Activated T-helper 2 cell treated with anti-CD3 and anti-CD28 coated beads, Interferon-gamma antibody, Interleukin-2, Interleukin-4, amounts not matched to agents 10 μg/mL and 5 μg/mL and 100 μg/mL, durations not matched to agents 14 hours and 24 hours and 36 hours (primary cell): ENCODE results near the gene ITGB2. TPM values are rescaled to one million over a fixed set of nuclear protein-coding genes. Genes with fewer than 3 reads are reported as not detected.
"Not testable (repeated sequence)": the region's sequence is repeated elsewhere in the genome, so short reads cannot be mapped to it uniquely, and the experiment has no call there.

Experiments
- DNase-seq: peaks from one replicate; pipeline ENCODE4 v3.0.0; 2021; ENCODE audit warnings: low spot score
- H3K27ac Mint-ChIP-seq: one replicate; pipeline ENCODE4 v1.8.0; 2021; ENCODE audit warnings: mixed read lengths
- H3K27me3 Mint-ChIP-seq: one replicate; pipeline ENCODE4 v1.8.0; 2021; ENCODE audit warnings: low read depth, mixed read lengths
- H3K36me3 Mint-ChIP-seq: one replicate; pipeline ENCODE4 v1.8.0; 2021; ENCODE audit warnings: low read depth, mixed read lengths
- H3K4me1 Mint-ChIP-seq: one replicate; pipeline ENCODE4 v1.8.0; 2021; ENCODE audit warnings: low read depth, mixed read lengths
- H3K4me3 Mint-ChIP-seq: one replicate; pipeline ENCODE4 v1.8.0; 2021; ENCODE audit warnings: low read depth, mild to moderate bottlenecking, moderate library complexity, mixed read lengths
- H3K9me3 Mint-ChIP-seq: one replicate; pipeline ENCODE4 v1.8.0; 2021; ENCODE audit warnings: mixed read lengths
- intact Hi-C: fragments of 100-400 bp; cut with micrococcal nuclease; formaldehyde crosslinking; loops from one replicate; pipeline ENCODE4 v1.15.1; 2023
- total RNA-seq: library from RNA; stranded (reverse); gene quantifications from 2 replicates; pipeline ENCODE4 v1.2.3, GENCODE V29; 2022

ITGB2 gene
- total RNA-seq, 1 donor from 2014 or later: 210 TPM

DNA sequence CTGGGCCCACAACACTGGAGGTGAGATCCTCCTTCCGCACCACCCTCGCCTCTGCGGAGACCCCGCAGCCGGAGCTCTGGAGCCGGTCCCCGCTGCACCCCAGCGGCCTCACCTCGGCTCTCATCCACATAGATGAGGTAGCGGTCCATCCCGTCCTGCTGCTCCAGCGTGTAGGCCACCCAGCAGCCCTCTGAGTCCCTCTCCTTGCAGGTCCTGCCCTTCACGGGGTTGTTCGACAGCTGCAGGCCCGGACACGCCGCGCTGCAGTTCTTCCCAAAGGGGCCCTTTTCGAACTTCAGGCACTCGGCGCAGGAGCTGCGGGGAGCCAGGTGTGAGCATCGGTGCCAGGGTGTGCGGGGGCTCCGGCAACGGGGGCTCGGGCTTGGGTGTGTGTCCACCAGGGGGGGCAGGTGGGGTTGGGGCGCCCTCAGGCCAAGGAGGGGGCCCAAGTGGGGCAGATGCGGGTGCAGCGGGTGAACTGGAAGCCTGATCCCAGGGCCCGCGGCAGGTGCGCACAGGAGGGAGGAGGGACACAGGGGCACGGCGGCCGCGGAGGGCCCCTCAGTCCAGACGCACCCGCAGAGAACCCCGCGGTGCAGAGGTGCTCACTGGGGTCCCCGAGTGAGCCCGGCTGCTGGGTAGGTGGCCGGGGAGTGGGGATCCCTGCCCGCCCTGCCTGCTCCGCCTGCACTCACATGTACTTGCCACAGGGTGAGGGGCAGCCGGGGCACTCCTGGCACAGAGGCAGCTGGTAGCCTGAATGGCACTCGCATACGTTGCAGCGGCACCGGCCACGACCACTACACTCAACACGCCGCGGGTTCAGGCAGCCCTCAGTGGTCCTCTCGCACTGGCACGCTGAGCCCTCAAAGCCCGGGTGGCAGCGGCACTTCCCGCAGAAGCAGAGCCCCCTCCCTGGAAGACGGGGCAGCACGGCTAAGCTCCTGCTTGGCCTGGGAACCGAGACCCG, 31.8 kb downstream of the ITGB2 start:
- Mint-ChIP-seq H3K27ac (no peak overlapping the region), H3K4me3 (no peak overlapping the region), H3K27me3 (no peaks in the 10 kb centered on the region), H3K9me3 (no peaks in the 10 kb centered on the region), H3K4me1 (peaks cover 5% of the 10 kb centered on the region), H3K36me3 (peaks cover 43% of the 10 kb centered on the region)
- no peak for DNase-seq
- intact Hi-C loops: no loop called here

GRCh38 chr21:44887807-44888580, 32.7 kb downstream of the ITGB2 start:
- Mint-ChIP-seq H3K27me3 (no peaks in the 10 kb centered on the region), H3K36me3 (peaks cover 39% of the 10 kb centered on the region), H3K27ac (no peak overlapping the region), H3K4me3 (no peak overlapping the region), H3K4me1 (peaks cover 5% of the 10 kb centered on the region), H3K9me3 (no peaks in the 10 kb centered on the region)
- intact Hi-C loops: no loop called here
- no peak for DNase-seq

GRCh38 chr21:44887126-44887806, 33.4 kb downstream of the ITGB2 start:
- Mint-ChIP-seq H3K9me3 (no peaks in the 10 kb centered on the region), H3K4me1 (no peaks in the 10 kb centered on the region), H3K36me3 (peaks cover 35% of the 10 kb centered on the region), H3K27me3 (no peaks in the 10 kb centered on the region), H3K27ac (no peak overlapping the region), H3K4me3 (no peak overlapping the region)
- no peak for DNase-seq
- intact Hi-C loops: no loop called here

- Mint-ChIP-seq H3K4me1 (peaks cover 7% of the 10 kb centered on the region), H3K9me3 (no peaks in the 10 kb centered on the region), H3K4me3 (no peak overlapping the region), H3K27me3 (no peaks in the 10 kb centered on the region), H3K36me3 (peaks cover 32% of the 10 kb centered on the region), H3K27ac (no peak overlapping the region)
- no peak for DNase-seq
- intact Hi-C loops: no loop called here
Observed at GRCh38 chr21:44886113-44887075, 34.3 kb downstream of the ITGB2 start.

- Mint-ChIP-seq H3K27me3 (no peaks in the 10 kb centered on the region), H3K27ac (no peak overlapping the region), H3K4me3 (no peak overlapping the region), H3K4me1 (peaks cover 15% of the 10 kb centered on the region), H3K36me3 (peaks cover 29% of the 10 kb centered on the region), H3K9me3 (no peaks in the 10 kb centered on the region)
- intact Hi-C loops: no loop called here
- no peak for DNase-seq
Observed at GRCh38 chr21:44885615-44886014, 35.1 kb downstream of the ITGB2 start.

DNA sequence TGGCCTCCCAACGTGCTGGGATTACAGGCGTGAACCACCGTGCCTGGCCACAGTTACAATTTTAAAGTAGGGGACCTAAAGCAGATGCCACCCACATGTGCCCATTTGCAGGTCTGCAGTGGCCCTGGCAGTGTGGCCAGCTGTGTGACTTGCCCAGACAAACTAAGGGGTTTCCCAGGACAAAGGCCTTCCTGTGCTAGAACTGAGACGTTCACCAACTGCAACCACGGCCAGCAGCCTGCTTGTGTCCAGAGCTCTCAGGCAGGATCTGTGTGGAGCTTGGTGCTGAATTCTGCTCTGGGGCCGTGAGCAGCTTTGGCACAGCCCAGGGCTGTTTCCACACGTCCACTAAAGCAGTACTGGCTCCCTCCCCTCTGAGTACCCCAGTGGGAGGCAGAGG, 36.6 kb downstream of the ITGB2 start:
- DNase-seq: no peak
- H3K27ac Mint-ChIP-seq: no peak overlapping the region
- peaks cover 19% of the 10 kb centered on the region for H3K4me1 Mint-ChIP-seq
- H3K27me3 Mint-ChIP-seq: no peaks in the 10 kb centered on the region
- H3K4me3 Mint-ChIP-seq: no peak overlapping the region
- H3K36me3 Mint-ChIP-seq: peaks cover 21% of the 10 kb centered on the region
- H3K9me3 Mint-ChIP-seq: no peaks in the 10 kb centered on the region
- intact Hi-C loops: no loop called here

DNA sequence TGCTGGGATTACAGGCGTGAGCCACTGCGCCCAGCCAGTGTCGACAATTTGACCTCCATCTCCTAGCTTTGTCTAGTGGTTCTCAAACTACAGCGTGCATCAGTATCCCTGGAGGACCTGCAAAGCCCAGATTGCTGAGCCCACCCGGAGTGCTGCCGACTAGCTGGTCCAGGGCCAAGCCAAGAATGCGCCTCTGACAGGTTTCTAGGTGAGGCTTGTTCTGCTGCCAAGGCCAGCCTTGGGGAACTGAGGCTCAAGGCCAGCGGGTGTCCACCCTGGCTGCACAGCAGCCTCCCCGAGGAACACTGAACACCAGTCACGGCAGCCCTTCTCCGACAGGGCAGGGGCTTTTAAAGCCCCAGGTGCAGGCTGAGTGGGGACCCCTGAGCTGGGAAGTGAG, 37.4 kb downstream of the ITGB2 start:
- H3K4me3 Mint-ChIP-seq: no peak overlapping the region
- H3K27ac Mint-ChIP-seq: no peak overlapping the region
- peaks cover 21% of the 10 kb centered on the region for H3K36me3 Mint-ChIP-seq
- intact Hi-C loops: no loop called here
- DNase-seq: no peak
- H3K27me3 Mint-ChIP-seq: no peaks in the 10 kb centered on the region
- H3K4me1 Mint-ChIP-seq: peaks cover 19% of the 10 kb centered on the region
- no peaks in the 10 kb centered on the region for H3K9me3 Mint-ChIP-seq

DNA sequence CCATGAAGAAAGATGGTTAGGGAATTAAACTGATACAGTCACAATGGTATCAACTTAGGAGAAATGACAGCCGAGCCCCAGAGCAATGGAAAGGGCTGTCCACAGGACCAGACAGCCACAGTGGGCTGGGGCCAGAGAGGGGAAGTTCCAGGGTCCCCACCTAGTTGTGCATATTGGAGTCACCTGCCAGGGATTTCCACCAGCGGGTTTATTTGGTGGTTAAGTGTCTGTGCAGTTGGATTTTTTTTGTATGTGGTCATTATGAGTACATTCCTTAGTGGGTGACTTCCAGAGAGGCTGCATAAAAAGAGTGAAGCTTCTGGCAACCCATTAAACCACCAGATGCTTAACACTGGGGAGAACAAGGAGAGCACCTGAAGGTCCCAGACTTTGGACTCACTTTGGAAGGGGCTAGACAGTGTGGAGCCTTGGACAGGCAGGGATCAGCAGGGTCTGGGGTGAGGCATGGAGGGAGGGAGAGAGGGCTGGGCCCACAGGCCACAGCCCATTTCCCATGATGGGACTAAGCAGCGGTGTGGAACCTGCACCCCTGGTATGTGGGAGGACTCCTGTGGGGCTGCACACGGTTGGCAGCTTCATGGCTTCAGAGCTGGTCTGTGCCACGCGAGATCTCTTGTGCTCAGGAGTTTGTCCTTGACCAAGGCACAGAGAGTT, 39.4 kb downstream of the ITGB2 start:
- intact Hi-C loops: no loop called here
- Mint-ChIP-seq H3K4me1 (peaks cover 20% of the 10 kb centered on the region), H3K36me3 (peaks cover 8% of the 10 kb centered on the region), H3K27me3 (no peaks in the 10 kb centered on the region), H3K9me3 (no peaks in the 10 kb centered on the region), H3K27ac (peak overlapping the region; percentile 68), H3K4me3 (no peak overlapping the region)
- no peak for DNase-seq

- Mint-ChIP-seq H3K4me3 (no peak overlapping the region), H3K36me3 (peaks cover 3% of the 10 kb centered on the region), H3K27ac (peak overlapping the region; percentile 36), H3K9me3 (no peaks in the 10 kb centered on the region), H3K4me1 (peaks cover 24% of the 10 kb centered on the region), H3K27me3 (no peaks in the 10 kb centered on the region)
- intact Hi-C loops: no loop called here
- DNase-seq: no peak
Observed at GRCh38 chr21:44880405-44881197, 40.1 kb downstream of the ITGB2 start.

DNA sequence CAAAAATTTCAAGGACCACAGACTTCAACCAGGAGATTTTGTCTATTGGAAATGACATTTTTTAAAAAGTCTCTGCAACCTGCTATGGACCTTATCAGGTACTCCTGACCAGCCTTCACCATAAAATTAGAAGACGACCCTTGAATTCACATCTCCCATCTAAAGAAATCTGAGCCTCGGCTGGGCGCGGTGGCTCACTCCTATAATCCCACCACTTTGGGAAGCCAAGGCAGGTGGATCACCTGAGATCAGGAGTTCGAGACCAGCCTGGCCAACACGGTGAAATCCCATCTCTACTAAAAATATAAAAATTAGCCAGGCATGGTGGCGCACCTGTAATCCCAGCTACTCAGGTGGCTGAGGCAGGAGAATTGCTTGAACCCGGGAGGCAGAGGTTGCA, 41.5 kb downstream of the ITGB2 start:
- intact Hi-C loops, H3K9me3 Mint-ChIP-seq, H3K27me3 Mint-ChIP-seq, H3K27ac Mint-ChIP-seq, H3K36me3 Mint-ChIP-seq, H3K4me3 Mint-ChIP-seq, DNase-seq: not testable (repeated sequence)
- peaks cover 35% of the 10 kb centered on the region for H3K4me1 Mint-ChIP-seq
